B cell (primary cell): ENCODE measurements around the gene ORC4. TPM values are rescaled to one million over a fixed set of nuclear protein-coding genes. Genes with fewer than 3 reads are reported as not detected.

ENCODE experiments used
- ATAC-seq: fragments of 200-7000 bp; cut with Tn5 transposase; one replicate; pipeline ENCODE4 v1.10.0; 2021; ENCODE audit warnings: low read depth, mild to moderate bottlenecking, moderate number of reproducible peaks, moderate library complexity
- CTCF ChIA-PET: fragments of 350-600 bp; sonication (Branson Sonifier 250); formaldehyde crosslinking; loops from one replicate; lab custom pipeline; 2021; ENCODE audit warnings: antibody characterized with exemption, inconsistent platforms; lab: Charles Lee
- POLR2A ChIA-PET: fragments of 350-600 bp; sonication (Branson Sonifier 250); formaldehyde crosslinking; loops from one replicate; lab custom pipeline; 2021; ENCODE audit warnings: antibody characterized with exemption; lab: Charles Lee
- DNase-seq: peaks from one replicate; pipeline ENCODE4 v3.0.0; 2013
- H2AFZ ChIP-seq: 2 replicates; pipeline ENCODE4 v1.6.1; 2012; ENCODE audit warnings: mild to moderate bottlenecking, low read depth, low read length; ENCODE audit not compliant: insufficient read depth, poor library complexity, severe bottlenecking
- H3K27ac ChIP-seq, 2 donors: 1 replicate in 1 of 2; 2 replicates in 1 of 2; pipeline ENCODE4 v1.5.1; 2012 to 2013; ENCODE audit warnings: low read length in 2 of 2, mild to moderate bottlenecking in 2 of 2, moderate library complexity in 1 of 2
- H3K27me3 ChIP-seq, 4 experiments: fragments of 200-600 bp in 1 of 4; sonication (generic) in 1 of 4; replicated peaks in 1 of 4; 1 replicate in 2 of 4; 2 replicates in 2 of 4; pipeline versions ENCODE4 v1.6.1 to v1.7.0; 2013 to 2016; ENCODE audit warnings: low read length in 3 of 4, mild to moderate bottlenecking in 2 of 4, mixed read lengths in 1 of 4, moderate library complexity in 1 of 4; ENCODE audit not compliant: insufficient read depth in 4 of 4, control insufficient read depth in 3 of 4; ENCODE audit errors: control extremely low read depth in 1 of 4
- H3K36me3 ChIP-seq, 2 experiments: replicated peaks in 1 of 2; 1 replicate in 1 of 2; 2 replicates in 1 of 2; pipeline versions ENCODE4 v1.6.1 to v1.7.1; 2013; ENCODE audit warnings: low read length in 1 of 2; ENCODE audit not compliant: insufficient read depth in 2 of 2, control insufficient read depth in 1 of 2; ENCODE audit errors: control extremely low read depth in 1 of 2, extremely low read depth in 1 of 2
- H3K4me1 ChIP-seq, 2 donors: fragments of 200-600 bp in 1 of 2; sonication (generic) in 1 of 2; 1 replicate in 1 of 2; 2 replicates in 1 of 2; pipeline versions ENCODE4 v1.5.1 to v1.6.1; 2013 to 2017; ENCODE audit warnings: low read length in 2 of 2; ENCODE audit not compliant: control insufficient read depth in 2 of 2, insufficient read depth in 2 of 2
- H3K4me2 ChIP-seq: replicated peaks from 2 replicates; pipeline ENCODE3; 2012; ENCODE audit warnings: mild to moderate bottlenecking, low read depth, low read length; ENCODE audit not compliant: poor library complexity, severe bottlenecking
- H3K4me3 ChIP-seq, 5 experiments: fragments of 200-600 bp in 1 of 5; sonication (generic) in 1 of 5; 1 replicate in 3 of 5; 2 replicates in 2 of 5; pipeline versions ENCODE4 v1.5.1 to v1.7.0; 2011 to 2016; ENCODE audit warnings: low read length in 4 of 5, mild to moderate bottlenecking in 4 of 5, low read depth in 2 of 5, control low read depth in 1 of 5, moderate library complexity in 1 of 5; ENCODE audit not compliant: insufficient read depth in 1 of 5; ENCODE audit errors: control extremely low read depth in 1 of 5, extremely low read depth in 1 of 5
- H3K79me2 ChIP-seq: fragments of 200-600 bp; sonication (generic); one replicate; pipeline ENCODE4 v1.6.0; 2016; ENCODE audit warnings: low read length; ENCODE audit not compliant: control insufficient read depth, insufficient read depth
- H3K9ac ChIP-seq: fragments of 200-600 bp; sonication (generic); 2 replicates; pipeline ENCODE4 v1.6.1; 2017; ENCODE audit warnings: mild to moderate bottlenecking, low read length, moderate library complexity
- H3K9me3 ChIP-seq, 3 donors: one replicate each; pipeline versions ENCODE4 v1.6.1 to v1.7.1; 2013; ENCODE audit warnings: low read length in 2 of 3; ENCODE audit not compliant: control insufficient read depth in 2 of 3, insufficient read depth in 1 of 3; ENCODE audit errors: control extremely low read depth in 1 of 3
- H4K20me1 ChIP-seq: 2 replicates; pipeline ENCODE4 v1.6.0; 2012; ENCODE audit warnings: mild to moderate bottlenecking, low read length; ENCODE audit not compliant: insufficient read depth, control insufficient read depth, poor library complexity, severe bottlenecking
- H3K27ac Mint-ChIP-seq: one replicate; pipeline ENCODE4 v1.8.0; 2021; ENCODE audit warnings: mixed read lengths
- H3K27me3 Mint-ChIP-seq: one replicate; pipeline ENCODE4 v1.8.0; 2021; ENCODE audit warnings: mixed read lengths
- H3K4me1 Mint-ChIP-seq: one replicate; pipeline ENCODE4 v1.8.0; 2021; ENCODE audit warnings: mixed read lengths
- H3K4me3 Mint-ChIP-seq: one replicate; pipeline ENCODE4 v1.8.0; 2021; ENCODE audit warnings: mixed read lengths
- H3K9me3 Mint-ChIP-seq: one replicate; pipeline ENCODE4 v1.8.0; 2022; ENCODE audit warnings: mixed read lengths; ENCODE audit not compliant: insufficient read depth
- EZH2 ChIP-seq: IDR thresholded peaks from 2 replicates; pipeline ENCODE4 v1.6.1; 2012; ENCODE audit warnings: borderline replicate concordance, low read depth, mild to moderate bottlenecking, moderate library complexity, low read length; ENCODE audit not compliant: insufficient read depth, poor library complexity, severe bottlenecking
- WGBS: methylation state at CpG from one replicate; pipeline ENCODE4 v1.1.5; 2013; ENCODE audit warnings: missing lambda C conversion rate; ENCODE audit not compliant: insufficient coverage; 5-methylcytosine and 5-hydroxymethylcytosine counted together
- intact Hi-C: fragments of 100-400 bp; cut with micrococcal nuclease; formaldehyde crosslinking; loops from one replicate; pipeline ENCODE4 v1.10.0; 2022
- polyA plus RNA-seq: library from polyadenylated mRNA; depleted of rRNA; stranded (reverse); fragments of >200 nt; gene quantifications from 2 replicates; pipeline ENCODE4 v1.2.3, GENCODE V29; 2012
- total RNA-seq, 2 donors: library from RNA; stranded (reverse); fragments of 120-200 nt in 1 of 2; gene quantifications; 1 replicate in 1 of 2; 2 replicates in 1 of 2; pipeline versions ENCODE4 v1.2.3 to v1.2.4, GENCODE V29; 2013 to 2022
- TF ChIP-seq, protein P1 (sequence below): fragments of 200-600 bp; IDR thresholded peaks from one replicate; pipeline ENCODE4 v1.8.0; 2022; ENCODE audit warnings: antibody characterized with exemption, mild to moderate bottlenecking

The ORC4 gene
- total and polyA plus RNA-seq, 2 donors (not counting 1 experiment from before 2014, with no cell fraction given): 31.5 to 48.9 TPM

DNA sequence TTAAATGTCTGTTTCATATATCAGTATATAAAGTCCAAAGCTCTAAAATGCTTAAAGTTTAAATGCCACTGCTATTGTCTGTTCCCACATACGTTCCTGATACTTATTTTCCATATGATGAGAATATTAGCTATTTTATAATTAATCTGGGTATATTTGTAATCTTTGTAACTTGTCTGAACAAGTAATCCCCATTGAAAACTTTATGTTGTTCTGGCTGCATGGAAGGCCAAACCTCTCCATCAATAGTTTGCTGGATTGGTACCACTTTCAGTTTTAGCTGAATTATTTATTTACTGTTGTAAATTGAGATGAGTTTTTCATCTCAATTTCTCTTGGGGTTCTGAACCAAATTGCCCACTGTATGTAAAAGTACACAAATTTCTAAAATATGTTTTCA lies 1.8 kb upstream of the ORC4 start:
- TF ChIP-seq, protein P1, sequence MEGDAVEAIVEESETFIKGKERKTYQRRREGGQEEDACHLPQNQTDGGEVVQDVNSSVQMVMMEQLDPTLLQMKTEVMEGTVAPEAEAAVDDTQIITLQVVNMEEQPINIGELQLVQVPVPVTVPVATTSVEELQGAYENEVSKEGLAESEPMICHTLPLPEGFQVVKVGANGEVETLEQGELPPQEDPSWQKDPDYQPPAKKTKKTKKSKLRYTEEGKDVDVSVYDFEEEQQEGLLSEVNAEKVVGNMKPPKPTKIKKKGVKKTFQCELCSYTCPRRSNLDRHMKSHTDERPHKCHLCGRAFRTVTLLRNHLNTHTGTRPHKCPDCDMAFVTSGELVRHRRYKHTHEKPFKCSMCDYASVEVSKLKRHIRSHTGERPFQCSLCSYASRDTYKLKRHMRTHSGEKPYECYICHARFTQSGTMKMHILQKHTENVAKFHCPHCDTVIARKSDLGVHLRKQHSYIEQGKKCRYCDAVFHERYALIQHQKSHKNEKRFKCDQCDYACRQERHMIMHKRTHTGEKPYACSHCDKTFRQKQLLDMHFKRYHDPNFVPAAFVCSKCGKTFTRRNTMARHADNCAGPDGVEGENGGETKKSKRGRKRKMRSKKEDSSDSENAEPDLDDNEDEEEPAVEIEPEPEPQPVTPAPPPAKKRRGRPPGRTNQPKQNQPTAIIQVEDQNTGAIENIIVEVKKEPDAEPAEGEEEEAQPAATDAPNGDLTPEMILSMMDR: no peak
- no peak for TF ChIP-seq EZH2
- H3K4me1 Mint-ChIP-seq: peaks cover 46% of the 10 kb centered on the region
- Histone ChIP-seq H3K36me3 (peaks cover 0 to 2% of the 10 kb centered on the region in 2 experiments), H3K79me2 (peaks cover 95% of the 10 kb centered on the region), H4K20me1 (peaks cover 6% of the 10 kb centered on the region), H3K9ac (peak overlapping the region; percentile 82), H3K4me1 (peaks cover 23 to 37% of the 10 kb centered on the region in 2 donors), H3K4me2 (peak overlapping the region; percentile 95), H3K9me3 (no peaks in the 10 kb centered on the region), H2AFZ (no peak overlapping the region), H3K4me3 (peak overlapping the region in 3 of 5 experiments; percentile 79 to 90 (median 80)), H3K27ac (peak overlapping the region; percentile 91 to 92), H3K27me3 (no peaks in the 10 kb centered on the region)
- H3K4me3 Mint-ChIP-seq: peak overlapping the region; percentile 99
- intact Hi-C loops: loop anchor here (10.0 kb wide), 1 partner anchor 1002 kb away; no protein-coding TSS in a partner anchor
- ATAC-seq (no peak), DNase-seq (no peak)
- no peaks in the 10 kb centered on the region for H3K27me3 Mint-ChIP-seq
- POLR2A ChIA-PET: no interaction called here
- H3K27ac Mint-ChIP-seq: peak overlapping the region; percentile 94
- CTCF ChIA-PET: interaction anchor here (0.7 to 1.5 kb wide), 3 partner anchors 13 to 487 kb away, joined by 3 to 4 read pairs (median 3); no protein-coding TSS in a partner anchor
- no CpG with 5 or more reads among the region's 1 CpG for WGBS
- H3K9me3 Mint-ChIP-seq: no peaks in the 10 kb centered on the region

DNA sequence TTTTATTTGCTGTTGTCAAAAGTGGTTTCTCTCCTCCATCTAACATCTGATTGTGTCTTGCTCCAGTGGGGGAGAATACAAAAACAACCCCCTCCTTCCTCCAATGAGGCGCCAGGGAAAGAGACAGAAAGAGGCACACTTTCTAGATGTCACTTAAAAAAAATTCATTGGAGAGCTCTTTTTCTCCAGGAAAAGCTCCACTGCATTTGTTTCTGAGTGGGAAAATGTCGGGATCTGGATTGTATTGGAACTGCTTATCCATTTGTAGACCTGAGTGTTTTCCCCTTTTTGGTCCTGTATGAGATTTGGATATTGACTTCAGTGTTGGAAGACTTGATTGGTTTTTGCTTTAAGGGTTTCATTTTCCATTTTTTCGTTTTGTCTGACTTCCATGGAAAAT lies 1.3 kb upstream of the ORC4 start:
- ChIA-PET POLR2A (interaction anchor here (1.6 kb wide), 1 partner anchor 178 kb away, joined by 4 read pairs; no protein-coding TSS in a partner anchor), CTCF (interaction anchor here (0.7 to 1.9 kb wide), 4 partner anchors 13 to 487 kb away, joined by 3 to 6 read pairs (median 4); no protein-coding TSS in a partner anchor)
- 0% methylated on average over 1 of the region's 3 CpGs for WGBS
- no peak for DNase-seq
- Histone ChIP-seq H3K27me3 (no peaks in the 10 kb centered on the region), H2AFZ (peak overlapping the region; percentile 91), H3K4me1 (peaks cover 23 to 37% of the 10 kb centered on the region in 2 donors), H3K9ac (peak overlapping the region; percentile 82), H4K20me1 (peaks cover 6% of the 10 kb centered on the region), H3K9me3 (no peaks in the 10 kb centered on the region), H3K79me2 (peaks cover 95% of the 10 kb centered on the region), H3K27ac (peak overlapping the region; percentile 91 to 92), H3K4me2 (peak overlapping the region; percentile 95), H3K4me3 (peak overlapping the region; percentile 79 to 90 (median 80)), H3K36me3 (peaks cover 0 to 2% of the 10 kb centered on the region in 2 experiments)
- TF ChIP-seq, protein P1: no peak
- no peak for TF ChIP-seq EZH2
- intact Hi-C loops: loop anchor here (10.0 kb wide), 1 partner anchor 1003 kb away; no protein-coding TSS in a partner anchor
- Mint-ChIP-seq H3K9me3 (no peaks in the 10 kb centered on the region), H3K4me3 (peak overlapping the region; percentile 99), H3K27me3 (no peaks in the 10 kb centered on the region), H3K4me1 (peaks cover 47% of the 10 kb centered on the region), H3K27ac (peak overlapping the region; percentile 94)
- ATAC-seq: no peak
